Epithelial cell of proximal tubule (primary cell): Measurements from ENCODE around the gene TBC1D24. TPM values are rescaled to one million over a fixed set of nuclear protein-coding genes. Genes with fewer than 3 reads are reported as not detected.

Experiments
- DNase-seq: peaks from one replicate; pipeline ENCODE4 v3.0.0-alpha.2; 2011; ENCODE audit warnings: low read depth
- H3K4me3 ChIP-seq: 2 replicates; pipeline ENCODE4 v1.5.1; 2011; ENCODE audit warnings: low read depth, mild to moderate bottlenecking, low read length
- total RNA-seq: library from RNA; depleted of rRNA; stranded (reverse); fragments of >200 nt; gene quantifications from 2 replicates; pipeline ENCODE4 v1.2.3, GENCODE V29; 2015
- TF ChIP-seq, protein P1 (sequence below): conservative IDR thresholded peaks from 2 replicates; pipeline ENCODE4 v1.5.1; 2012; ENCODE audit warnings: low read depth, mild to moderate bottlenecking, low read length

The TBC1D24 gene
- total RNA-seq, 1 donor from 2014 or later: 7.8 TPM

DNA sequence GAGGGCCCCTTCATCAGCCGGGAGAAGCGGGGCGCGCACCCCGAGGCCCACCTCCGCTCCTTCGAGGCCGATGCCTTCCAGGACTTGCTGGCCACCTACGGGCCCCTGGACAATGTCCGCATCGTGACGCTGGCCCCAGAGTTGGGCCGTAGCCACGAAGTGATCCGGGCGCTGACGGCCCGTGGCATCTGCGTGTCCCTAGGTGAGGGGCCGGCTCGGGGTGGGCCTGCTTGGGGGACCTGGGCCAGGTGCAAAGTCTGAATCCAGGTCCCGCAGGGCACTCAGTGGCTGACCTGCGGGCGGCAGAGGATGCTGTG lies 52.8 kb downstream of the TBC1D24 start:
- no peak overlapping the region for H3K4me3 ChIP-seq
- TF ChIP-seq, protein P1, sequence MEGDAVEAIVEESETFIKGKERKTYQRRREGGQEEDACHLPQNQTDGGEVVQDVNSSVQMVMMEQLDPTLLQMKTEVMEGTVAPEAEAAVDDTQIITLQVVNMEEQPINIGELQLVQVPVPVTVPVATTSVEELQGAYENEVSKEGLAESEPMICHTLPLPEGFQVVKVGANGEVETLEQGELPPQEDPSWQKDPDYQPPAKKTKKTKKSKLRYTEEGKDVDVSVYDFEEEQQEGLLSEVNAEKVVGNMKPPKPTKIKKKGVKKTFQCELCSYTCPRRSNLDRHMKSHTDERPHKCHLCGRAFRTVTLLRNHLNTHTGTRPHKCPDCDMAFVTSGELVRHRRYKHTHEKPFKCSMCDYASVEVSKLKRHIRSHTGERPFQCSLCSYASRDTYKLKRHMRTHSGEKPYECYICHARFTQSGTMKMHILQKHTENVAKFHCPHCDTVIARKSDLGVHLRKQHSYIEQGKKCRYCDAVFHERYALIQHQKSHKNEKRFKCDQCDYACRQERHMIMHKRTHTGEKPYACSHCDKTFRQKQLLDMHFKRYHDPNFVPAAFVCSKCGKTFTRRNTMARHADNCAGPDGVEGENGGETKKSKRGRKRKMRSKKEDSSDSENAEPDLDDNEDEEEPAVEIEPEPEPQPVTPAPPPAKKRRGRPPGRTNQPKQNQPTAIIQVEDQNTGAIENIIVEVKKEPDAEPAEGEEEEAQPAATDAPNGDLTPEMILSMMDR: no peak
- no peak for DNase-seq

DNA sequence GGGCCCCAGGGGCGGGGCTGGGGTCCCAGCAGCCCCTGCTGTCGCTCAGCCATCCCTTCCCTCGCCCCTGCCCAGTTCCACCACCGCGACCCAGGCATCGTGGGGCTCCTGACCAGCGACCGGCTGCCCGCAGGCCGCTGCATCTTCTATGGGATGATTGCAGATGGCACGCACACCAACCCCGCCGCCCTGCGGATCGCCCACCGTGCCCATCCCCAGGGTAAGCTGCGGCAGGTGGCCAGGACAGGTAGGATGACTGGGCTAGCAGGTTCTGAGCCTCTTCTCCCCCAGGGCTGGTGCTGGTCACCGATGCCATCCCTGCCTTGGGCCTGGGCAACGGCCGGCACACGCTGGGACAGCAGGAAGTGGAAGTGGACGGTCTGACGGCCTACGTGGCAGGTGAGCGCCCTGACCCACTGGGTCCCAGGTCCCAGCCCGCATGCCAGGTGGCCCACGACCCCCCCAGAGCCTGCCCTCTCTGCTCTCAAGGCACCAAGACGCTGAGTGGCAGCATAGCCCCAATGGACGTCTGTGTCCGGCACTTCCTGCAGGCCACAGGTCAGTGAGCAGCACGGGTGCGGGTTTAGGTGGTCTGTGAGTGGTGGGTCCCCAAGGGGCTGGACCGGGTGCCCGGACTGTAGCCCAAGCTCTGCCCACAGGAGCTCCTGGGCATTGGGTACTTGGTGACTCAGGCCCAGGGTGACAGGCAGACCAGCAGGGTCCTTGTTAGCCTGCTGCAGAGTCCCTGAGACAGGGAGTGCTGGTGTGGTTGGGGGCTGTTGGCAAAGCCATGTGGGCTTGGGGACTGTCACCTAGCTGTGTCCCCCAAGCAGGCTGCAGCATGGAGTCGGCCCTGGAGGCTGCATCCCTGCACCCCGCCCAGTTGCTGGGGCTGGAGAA lies 53.5 kb downstream of the TBC1D24 start:
- TF ChIP-seq, protein P1: no peak
- H3K4me3 ChIP-seq: no peak overlapping the region
- DNase-seq: no peak

DNA sequence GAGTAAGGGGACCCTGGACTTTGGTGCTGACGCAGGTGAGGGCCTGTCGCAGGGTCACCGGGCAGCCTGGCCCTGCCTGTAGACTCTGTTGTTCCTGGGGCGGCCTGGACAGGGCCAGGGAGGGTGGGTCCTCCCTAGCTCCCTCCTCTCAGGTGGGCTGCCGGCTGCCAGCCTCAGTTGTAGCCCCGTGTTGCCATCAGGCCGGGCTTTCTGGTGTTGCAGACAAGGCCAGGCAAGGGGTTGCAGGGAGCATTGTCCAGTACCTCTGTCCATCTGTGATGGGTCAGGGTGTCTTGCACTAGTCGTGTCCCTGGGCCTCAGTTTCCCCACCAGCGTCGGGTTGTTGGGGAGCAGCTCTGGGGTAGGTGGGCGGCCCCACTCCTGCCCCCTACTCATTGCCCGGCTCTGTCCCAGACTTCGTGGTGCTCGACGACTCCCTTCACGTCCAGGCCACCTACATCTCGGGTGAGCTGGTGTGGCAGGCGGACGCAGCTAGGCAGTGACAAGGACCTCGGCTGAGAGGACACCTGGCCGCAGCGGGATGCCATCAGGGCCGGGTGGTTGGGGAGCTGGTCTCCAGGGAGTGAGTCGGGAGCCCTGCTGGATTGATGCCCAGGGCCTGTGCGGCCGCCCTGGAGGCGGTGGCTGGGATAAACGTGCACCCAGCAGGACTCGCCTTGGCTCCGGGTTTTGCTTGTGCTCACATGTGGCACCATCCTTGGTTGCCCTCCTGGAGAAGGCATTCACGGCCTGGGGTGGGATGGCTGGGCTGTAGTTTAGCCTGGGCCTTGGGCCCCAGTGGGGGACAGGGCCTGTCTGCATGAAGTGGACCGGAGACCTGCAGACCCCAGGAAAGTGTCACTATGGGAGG lies 54.4 kb downstream of the TBC1D24 start:
- H3K4me3 ChIP-seq: no peak overlapping the region
- TF ChIP-seq, protein P1: no peak
- DNase-seq: no peak

DNA sequence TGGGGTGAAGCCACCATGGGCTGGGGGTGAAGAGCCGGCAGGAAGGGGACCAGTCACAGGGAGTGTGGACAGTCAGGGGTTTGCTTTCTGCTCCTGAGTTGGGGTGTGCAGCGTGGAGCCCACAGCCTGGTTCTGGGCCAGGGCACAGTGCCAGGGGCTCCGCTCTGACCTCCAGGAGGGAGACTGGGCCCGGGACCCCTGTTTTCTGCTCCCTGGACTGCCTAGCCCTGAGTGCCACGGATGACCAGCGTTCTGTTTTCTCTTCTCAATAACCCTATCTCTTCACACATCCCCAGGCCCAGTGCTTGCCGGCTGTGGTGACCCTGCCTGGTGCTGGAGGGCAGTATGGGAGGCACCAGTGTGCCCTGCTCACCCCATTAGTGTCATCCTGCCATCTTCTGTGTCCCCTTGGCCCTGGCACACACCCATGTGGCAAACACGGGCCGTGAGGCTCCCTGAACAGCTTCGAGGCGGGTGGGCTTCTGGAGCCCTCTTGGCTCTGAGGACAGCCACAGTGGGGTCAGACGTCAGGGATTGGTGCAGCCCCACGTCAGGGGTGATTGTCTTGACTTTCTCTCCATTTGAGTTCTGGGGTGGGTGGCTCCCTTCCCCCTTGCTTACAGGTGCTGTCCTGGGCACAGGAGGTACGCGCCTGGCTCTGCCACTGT lies 55.2 kb downstream of the TBC1D24 start:
- no peak for DNase-seq
- H3K4me3 ChIP-seq: no peak overlapping the region
- TF ChIP-seq, protein P1: no peak

DNA sequence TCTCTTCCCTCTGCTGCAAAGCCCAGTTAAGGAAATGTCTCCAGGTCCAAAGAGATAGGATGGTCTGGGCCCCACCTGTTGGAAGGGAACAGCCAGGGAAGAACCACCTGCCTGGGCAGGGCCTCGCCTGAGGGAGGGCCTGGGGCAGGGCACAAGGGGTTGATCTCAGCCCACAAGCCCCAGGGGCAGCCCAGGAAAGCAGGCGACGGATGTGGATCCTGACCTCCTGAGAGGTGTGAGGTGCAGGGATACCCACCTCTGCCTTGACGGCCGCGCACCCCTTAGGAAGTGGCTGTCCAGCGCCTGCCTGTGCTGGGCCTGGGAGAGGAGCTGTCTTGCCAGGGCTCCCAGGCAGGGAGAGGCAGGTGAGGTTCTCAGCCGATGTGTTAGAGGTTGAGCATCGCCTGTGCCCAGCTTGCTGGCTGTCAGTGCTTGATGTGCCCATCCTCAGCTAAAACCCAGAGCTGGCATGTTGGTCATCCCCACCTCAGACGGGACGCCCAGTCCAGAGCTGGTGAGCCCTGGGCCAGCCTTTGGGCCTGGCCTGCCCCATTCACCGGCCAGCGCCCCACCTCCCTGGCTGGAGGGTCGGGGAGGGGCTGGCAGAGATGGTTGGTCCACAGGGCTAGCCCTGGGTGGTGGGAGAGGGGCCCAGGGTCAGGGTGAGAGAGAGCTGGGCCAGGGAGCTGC lies 55.8 kb downstream of the TBC1D24 start:
- DNase-seq: no peak
- TF ChIP-seq, protein P1: no peak
- no peak overlapping the region for H3K4me3 ChIP-seq

DNA sequence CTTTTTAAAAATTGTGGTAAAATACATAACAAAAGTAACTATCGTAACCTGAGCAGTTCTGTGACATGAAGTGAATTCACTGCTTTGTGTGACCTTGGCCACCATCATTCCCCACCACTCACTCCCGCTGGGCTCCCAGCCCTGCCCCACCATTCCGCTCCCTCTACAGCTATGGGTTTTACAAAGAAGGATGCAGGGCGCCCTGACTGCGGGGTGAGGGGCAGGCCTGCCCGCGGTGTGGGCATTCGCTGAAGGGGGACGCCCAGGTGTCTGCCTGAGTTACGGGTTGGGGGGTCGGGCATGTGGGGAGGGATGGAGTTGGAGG lies 56.4 kb downstream of the TBC1D24 start, which contains the start of gene CEMP1:
Gene CEMP1 (minus strand): TSS at position 38 of the 325 bp plus-strand sequence. CDS start 335 bp downstream, outside the sequence.
- H3K4me3 ChIP-seq: peak within 1 kb of the TSS; percentile 68
- TF ChIP-seq, protein P1: no peak
- no peak for DNase-seq
